Fibroblast of pulmonary artery (primary cell): ENCODE measurements around the gene SNX25.

Experiments used
- DNase-seq: peaks from one replicate; pipeline ENCODE4 v3.0.0-alpha.2; 2010; ENCODE audit warnings: low read depth
- H3K4me3 ChIP-seq: replicated peaks from 2 replicates; pipeline ENCODE4 v1.5.1; 2011; ENCODE audit warnings: low read depth, mild to moderate bottlenecking, control low read depth, low read length, moderate library complexity
- CTCF ChIP-seq: IDR thresholded peaks from 2 replicates; pipeline ENCODE4 v1.5.1; 2011; ENCODE audit warnings: mild to moderate bottlenecking, control low read depth, low read length, inconsistent platforms; ENCODE audit errors: missing control alignments

The SNX25 gene

GRCh38 chr4:185405296-185405999, 196.1 kb downstream of the SNX25 start:
- H3K4me3 ChIP-seq, result no peak overlapping the region
- no peak for DNase-seq
- TF ChIP-seq CTCF, result no peak

- no peak for TF ChIP-seq CTCF
- DNase-seq, result no peak
- no peak overlapping the region for H3K4me3 ChIP-seq
Measured at GRCh38 chr4:185408432-185408831, 199.0 kb downstream of the SNX25 start.

GRCh38 chr4:185411849-185412248, 202.5 kb downstream of the SNX25 start:
- no peak overlapping the region for H3K4me3 ChIP-seq
- TF ChIP-seq CTCF, result no peak
- no peak for DNase-seq

- no peak for TF ChIP-seq CTCF
- H3K4me3 ChIP-seq, result no peak overlapping the region
- peak; percentile 21 for DNase-seq
Measured at GRCh38 chr4:185412412-185412811, 203.0 kb downstream of the SNX25 start.
